Loucy (cell line): ENCODE measurements around the gene GMIP.

ENCODE experiments used
- CTCF ChIP-seq: fragments of 200-600 bp; sonication (generic); conservative IDR thresholded peaks from 2 replicates; pipeline ENCODE4 v1.5.1; 2014; ENCODE audit warnings: mild to moderate bottlenecking, antibody characterized with exemption, low read length
- EZH2phosphoT487 ChIP-seq: fragments of 200-600 bp; IDR thresholded peaks from 2 replicates; pipeline ENCODE4 v1.6.1; 2018; ENCODE audit warnings: antibody characterized with exemption, mild to moderate bottlenecking, moderate library complexity, borderline replicate concordance

GRCh38 chr19:19670070-19670551, 26.7 kb upstream of the GMIP start:
- TF ChIP-seq CTCF, result no peak
- no peak for TF ChIP-seq EZH2phosphoT487
